HG02642 (cell line): ENCODE data around the gene POT1.

Experiments used
- ATAC-seq: cut with Tn5 transposase; IDR thresholded peaks from one replicate; pipeline ENCODE4 v1.9.1; 2021; ENCODE audit warnings: mild to moderate bottlenecking; ENCODE audit not compliant: unreplicated experiment, poor library complexity

Gene POT1

GRCh38 chr7:124914298-124914697 lies 15.3 kb downstream of the POT1 start:
- peak; percentile 43 for ATAC-seq

- no peak for ATAC-seq
Observed at GRCh38 chr7:124912972-124913371, 16.7 kb downstream of the POT1 start.

GRCh38 chr7:124909808-124910207 lies 19.8 kb downstream of the POT1 start:
- ATAC-seq, result no peak

GRCh38 chr7:124908259-124908658 lies 21.4 kb downstream of the POT1 start:
- ATAC-seq, result no peak

GRCh38 chr7:124907490-124907889 lies 22.1 kb downstream of the POT1 start:
- ATAC-seq, result no peak

GRCh38 chr7:124898531-124898930 lies 31.1 kb downstream of the POT1 start:
- no peak for ATAC-seq

- no peak for ATAC-seq
Observed at GRCh38 chr7:124896001-124896400, 33.6 kb downstream of the POT1 start.

- ATAC-seq, result peak; percentile 81
Observed at GRCh38 chr7:124893140-124893827, 36.3 kb downstream of the POT1 start.

GRCh38 chr7:124887247-124887646 lies 42.4 kb downstream of the POT1 start:
- ATAC-seq, result no peak

- no peak for ATAC-seq
Observed at GRCh38 chr7:124881981-124882380, 47.6 kb downstream of the POT1 start.

GRCh38 chr7:124879771-124880170 lies 49.9 kb downstream of the POT1 start:
- no peak for ATAC-seq

- ATAC-seq, result no peak
Observed at GRCh38 chr7:124879103-124879502, 50.5 kb downstream of the POT1 start.

GRCh38 chr7:124874644-124875163 lies 54.9 kb downstream of the POT1 start:
- ATAC-seq, result no peak

- no peak for ATAC-seq
Observed at GRCh38 chr7:124857672-124858235, 71.9 kb downstream of the POT1 start.

GRCh38 chr7:124856299-124856888 lies 73.2 kb downstream of the POT1 start:
- no peak for ATAC-seq

GRCh38 chr7:124843336-124843735 lies 86.3 kb downstream of the POT1 start:
- ATAC-seq, result no peak

GRCh38 chr7:124840435-124840834 lies 89.2 kb downstream of the POT1 start:
- no peak for ATAC-seq

- no peak for ATAC-seq
Observed at GRCh38 chr7:124839687-124840086, 89.9 kb downstream of the POT1 start.

GRCh38 chr7:124836173-124836572 lies 93.5 kb downstream of the POT1 start:
- no peak for ATAC-seq

- no peak for ATAC-seq
Observed at GRCh38 chr7:124818807-124819206, 110.8 kb downstream of the POT1 start.

- ATAC-seq, result no peak
Observed at GRCh38 chr7:124813994-124814798, 115.4 kb downstream of the POT1 start.
